ENCODE results near the gene RAC3.

The RAC3 gene

GRCh38 chr17:82045936-82046484, 14.5 kb downstream of the RAC3 start:
- DNase-seq, result no peak

DNA sequence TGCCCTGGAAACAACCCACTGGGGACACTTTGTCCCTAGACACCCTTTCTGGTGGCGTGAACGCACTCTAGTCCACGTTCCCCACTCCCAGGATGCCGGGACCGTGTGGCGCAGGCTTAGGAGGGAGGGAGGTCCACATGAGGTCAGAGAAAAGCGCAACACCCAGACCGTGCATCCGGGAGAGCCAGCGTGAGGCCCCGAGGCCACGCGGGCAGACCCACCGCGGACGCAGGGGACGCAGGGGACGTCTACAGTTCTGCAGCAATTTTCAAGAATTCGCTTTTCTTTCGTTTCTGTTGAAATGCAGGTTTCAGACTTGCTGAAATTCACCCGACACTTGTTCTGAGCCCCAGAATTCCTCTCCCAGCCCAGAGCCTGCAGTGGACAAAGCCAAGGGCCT, 15.4 kb downstream of the RAC3 start:
- DNase-seq, result no peak

DNA sequence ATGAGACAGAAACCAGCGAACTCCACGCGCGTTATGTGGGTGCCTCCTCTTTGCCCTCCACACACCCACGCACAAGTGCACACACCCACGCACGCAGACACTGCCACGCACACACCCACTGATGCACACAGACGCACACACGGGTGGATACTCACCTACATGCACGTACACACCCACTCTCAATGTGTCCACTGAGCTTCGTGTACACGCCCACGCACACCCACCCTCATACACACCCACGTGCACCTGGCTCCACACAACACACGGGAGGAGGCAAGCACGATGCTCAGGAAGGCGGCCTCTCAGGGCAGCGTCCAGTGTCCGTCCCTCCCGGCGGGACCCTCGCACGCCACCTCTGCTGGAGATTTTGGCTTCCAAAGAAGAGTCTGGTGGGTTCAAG, 15.9 kb downstream of the RAC3 start:
- DNase-seq, result no peak

DNA sequence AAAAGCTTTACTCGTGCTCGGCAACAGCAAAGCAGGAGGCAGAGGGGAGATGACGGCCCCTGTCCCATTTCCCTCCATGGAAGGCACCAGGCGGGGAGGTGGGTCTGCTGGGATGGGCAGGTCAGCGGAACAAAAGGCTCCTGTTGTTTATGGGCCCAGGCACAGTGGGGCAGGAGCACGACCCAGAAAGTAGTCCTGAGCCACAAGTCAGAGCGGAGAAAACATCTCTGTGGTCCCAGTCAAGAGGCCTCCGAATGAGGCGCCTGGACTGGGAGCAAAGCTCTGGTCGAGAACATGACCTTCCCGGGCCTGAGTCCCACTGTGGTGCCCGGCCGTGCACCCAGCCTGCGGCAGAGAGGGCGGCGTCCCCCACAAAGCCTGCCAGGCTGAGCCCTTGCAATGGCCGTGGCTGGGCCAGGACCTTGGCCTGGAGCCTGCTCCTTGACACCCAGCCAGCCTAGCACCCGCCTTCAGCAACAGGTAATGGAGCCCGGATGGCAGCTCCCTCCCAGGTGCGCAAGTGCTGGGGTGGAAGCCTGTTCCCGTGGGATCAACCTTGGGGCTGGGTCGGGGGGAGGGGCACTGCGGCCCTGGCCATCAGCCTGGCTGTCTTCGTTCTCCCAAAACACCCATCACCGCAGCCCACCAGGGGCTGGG, 16.6 kb downstream of the RAC3 start:
- DNase-seq, result no peak

DNA sequence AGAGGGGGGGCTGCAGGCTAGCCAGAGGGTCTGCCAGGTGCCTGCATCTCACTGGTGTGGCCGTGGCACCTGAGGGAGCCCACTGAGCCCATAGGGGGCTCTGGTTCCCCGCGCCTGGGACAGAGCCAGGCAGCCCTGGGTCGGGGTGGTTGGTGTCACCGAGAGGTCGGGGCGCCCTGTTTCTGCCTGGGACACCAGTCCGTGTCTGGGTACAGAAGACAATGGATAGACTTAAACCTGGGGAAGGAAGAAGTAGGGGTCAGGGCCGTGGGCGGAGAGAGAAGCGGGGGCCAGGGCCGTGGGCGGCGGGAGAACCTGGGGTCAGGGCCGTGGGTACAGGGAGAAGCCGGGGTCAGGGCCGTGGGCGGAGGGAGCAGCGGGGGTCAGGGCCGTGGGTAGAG, 17.1 kb downstream of the RAC3 start:
- no peak for DNase-seq

- DNase-seq, result no peak
Measured at GRCh38 chr17:82049106-82049505, 17.6 kb downstream of the RAC3 start.

DNA sequence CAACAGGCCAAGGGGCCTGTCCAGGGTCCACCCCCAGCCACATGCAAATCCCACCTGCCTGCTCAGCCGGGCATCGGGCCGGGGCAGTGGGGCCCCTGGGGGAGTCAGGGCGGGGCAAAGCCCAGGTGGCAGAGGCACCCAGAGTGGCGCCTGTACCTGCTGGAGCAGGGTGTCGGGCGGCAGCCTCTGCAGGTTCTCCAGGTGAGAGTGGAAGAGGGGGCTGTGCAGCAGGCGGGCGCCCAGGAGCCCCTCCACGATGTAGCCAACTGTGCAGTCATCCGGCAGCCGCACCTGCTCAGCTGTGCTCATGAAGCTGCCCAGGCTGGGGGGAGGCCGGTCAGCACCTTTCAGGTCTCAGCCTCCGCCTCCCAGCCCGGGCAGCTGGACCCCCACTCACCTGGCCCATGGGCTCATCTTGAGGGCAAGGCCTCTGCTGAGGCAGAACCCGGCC, 18.1 kb downstream of the RAC3 start:
- no peak for DNase-seq

DNA sequence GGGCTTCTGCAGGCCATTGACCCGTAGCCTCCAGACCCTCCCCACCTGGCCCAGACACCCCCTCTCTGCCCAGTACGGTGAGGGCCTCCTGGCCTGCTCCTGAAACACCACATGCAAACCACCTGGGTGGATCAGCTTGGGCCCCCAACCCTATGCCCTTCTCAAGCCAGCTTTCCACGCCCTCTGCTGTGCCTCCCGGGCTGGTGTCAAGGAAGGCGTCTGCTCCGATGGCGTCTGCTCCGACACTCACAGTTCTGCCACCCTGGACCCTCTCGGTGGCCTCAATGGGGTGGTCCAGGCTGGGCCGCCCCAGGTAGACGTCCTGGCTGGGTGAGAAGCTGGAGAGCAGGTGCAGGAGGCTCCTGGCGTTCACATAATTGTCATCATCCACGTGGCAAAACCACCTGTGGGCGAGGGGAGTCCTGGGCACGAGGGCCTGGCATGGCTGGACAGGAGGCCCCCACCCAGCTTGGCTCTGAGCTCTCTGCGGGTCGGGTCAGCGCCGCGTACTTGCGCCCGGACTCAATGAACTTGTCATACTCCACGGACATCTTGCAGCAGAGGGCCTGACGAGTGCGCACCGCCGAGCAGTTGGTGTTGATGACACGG, 18.8 kb downstream of the RAC3 start:
- no peak for DNase-seq

- no peak for DNase-seq
Measured at GRCh38 chr17:82050761-82051641, 19.5 kb downstream of the RAC3 start.

- DNase-seq, result peak; percentile 63
Measured at GRCh38 chr17:82051776-82052637, 20.5 kb downstream of the RAC3 start, which contains the start of the genes GPS1 and RFNG. Gene GPS1 (plus strand): TSS chr17:82051898. CDS start chr17:82051932, 34 bp downstream. Gene RFNG (minus strand): TSS chr17:82051811. CDS start chr17:82051766, 45 bp downstream.

DNA sequence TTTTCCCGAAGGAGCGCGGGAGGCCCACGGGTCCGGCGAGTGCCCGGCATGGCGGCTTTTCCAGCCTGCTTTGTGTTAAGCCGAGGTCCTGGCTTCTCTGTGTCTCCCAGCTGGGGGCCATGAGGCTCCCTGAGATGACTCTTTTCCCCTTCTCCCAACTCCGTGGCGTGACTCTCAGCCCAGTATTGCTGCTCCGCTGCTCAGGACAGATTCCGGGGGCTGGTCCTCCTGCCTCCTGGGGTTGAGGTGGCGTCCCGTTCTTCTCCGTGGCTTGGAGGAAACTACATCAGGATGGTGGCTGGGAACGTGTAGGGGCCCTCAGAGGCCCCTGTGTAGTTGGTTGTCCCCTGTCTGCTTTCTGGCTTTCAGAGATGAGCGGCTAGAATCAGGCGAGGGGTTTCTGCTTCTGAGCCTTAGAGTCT, 21.2 kb downstream of the RAC3 start:
- DNase-seq, result no peak

GRCh38 chr17:82053130-82053529, 21.7 kb downstream of the RAC3 start:
- DNase-seq, result no peak

GRCh38 chr17:82053556-82054263, 22.2 kb downstream of the RAC3 start:
- no peak for DNase-seq

DNA sequence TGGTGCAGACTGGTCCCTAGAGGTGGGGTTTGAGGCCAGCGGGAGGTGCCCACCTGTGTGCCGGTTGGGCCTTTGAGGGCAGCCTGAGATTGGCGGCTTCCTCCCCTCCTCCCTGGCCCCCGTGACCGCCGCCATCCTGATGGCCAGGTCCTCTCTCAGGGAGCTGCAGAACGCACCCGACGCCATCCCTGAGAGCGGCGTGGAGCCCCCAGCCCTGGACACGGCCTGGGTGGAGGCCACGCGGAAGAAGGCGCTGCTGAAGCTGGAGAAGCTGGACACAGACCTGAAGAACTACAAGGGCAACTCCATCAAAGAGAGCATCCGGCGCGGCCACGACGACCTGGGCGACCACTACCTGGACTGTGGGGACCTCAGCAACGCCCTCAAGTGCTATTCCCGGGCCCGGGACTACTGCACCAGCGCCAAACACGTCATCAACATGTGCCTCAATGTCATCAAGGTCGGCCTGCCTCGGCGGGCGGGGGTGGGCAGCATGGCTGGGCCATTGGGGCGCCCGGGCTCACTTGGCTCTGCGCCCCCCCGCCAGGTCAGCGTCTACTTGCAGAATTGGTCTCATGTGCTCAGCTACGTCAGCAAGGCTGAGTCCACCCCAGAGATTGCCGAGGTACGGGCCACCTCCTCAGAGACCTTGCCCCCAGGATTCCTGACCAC, 23.0 kb downstream of the RAC3 start:
- no peak for DNase-seq

- DNase-seq, result no peak
Measured at GRCh38 chr17:82055023-82055964, 23.8 kb downstream of the RAC3 start.

GRCh38 chr17:82055965-82056728, 24.7 kb downstream of the RAC3 start:
- no peak for DNase-seq

DNA sequence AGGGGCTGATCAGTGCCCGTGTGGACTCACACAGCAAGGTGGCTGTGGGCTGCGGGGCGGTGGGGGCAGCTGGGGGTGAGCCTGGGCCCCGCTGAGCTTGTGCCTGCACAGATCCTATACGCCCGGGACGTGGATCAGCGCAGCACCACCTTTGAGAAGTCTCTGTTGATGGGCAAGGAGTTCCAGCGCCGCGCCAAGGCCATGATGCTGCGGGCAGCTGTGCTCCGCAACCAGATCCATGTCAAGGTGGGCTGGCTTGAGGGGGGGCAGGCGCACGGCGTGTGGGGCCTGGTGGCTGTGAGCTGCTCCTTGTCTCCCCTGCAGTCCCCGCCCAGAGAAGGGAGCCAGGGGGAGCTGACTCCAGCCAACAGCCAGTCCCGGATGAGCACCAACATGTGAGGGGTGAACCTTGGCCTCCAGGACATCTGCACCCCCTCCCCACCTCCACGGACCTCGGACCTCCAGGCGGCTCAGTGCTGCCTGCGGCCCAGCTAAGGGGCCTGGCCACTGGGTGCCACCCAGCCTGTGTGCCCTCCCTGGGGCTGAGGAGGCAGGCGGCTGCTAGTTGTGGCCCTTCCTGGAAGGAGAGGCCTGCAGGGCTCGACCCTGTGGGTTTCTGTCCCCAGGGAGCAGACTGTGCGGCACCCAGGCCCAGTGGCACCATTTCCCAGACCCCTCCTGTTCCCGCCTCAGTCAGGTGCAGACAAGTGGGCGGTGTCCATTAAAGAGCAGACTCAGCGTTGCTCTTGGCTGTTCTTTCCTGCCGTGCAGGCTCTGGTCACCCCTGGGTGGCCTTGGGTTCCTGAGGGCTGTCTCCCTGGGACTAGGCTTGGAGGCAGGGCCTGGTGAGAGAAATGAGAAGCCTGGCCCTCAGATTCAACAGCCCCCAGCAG, 25.5 kb downstream of the RAC3 start:
- no peak for DNase-seq

Data from hematopoietic multipotent progenitor cell treated with erythropoietin and hydrocortisone succinate and interleukin-3 and kit ligand, for 8 days (in vitro differentiated cells).